ENCODE data around the gene CCDC78. TPM values are rescaled to one million over a fixed set of nuclear protein-coding genes. Genes with fewer than 3 reads are reported as not detected.

Gene CCDC78
- total RNA-seq, 2 experiments from 2014 or later: 1.2 to 2.7 TPM

GRCh38 chr16:698911-699671 is 27.2 kb downstream of the CCDC78 start:
- peaks cover 20% of the 10 kb centered on the region for H3K27me3 Mint-ChIP-seq
- CTCF ChIA-PET: no interaction called here
- TF ChIP-seq CTCF (IDR thresholded peaks at IDR 0.05): no peak
- Histone ChIP-seq H3K36me3 (ENCODE audit: insufficient read depth, low read length) (no peaks in the 10 kb centered on the region), H3K4me1 (ENCODE audit: insufficient read depth, low read length) (peaks cover 69% of the 10 kb centered on the region), H3K4me3 (ENCODE audit: low read length) (no peak overlapping the region), H3K9me3 (ENCODE audit: control insufficient read depth in 1 of 2, insufficient read depth in 1 of 2, low read length in 2 of 2) (peaks cover 0 to 40% of the 10 kb centered on the region in 2 experiments), H3K27me3 (ENCODE audit: control insufficient read depth in 1 of 2, insufficient read depth in 2 of 2, low read length in 2 of 2) (peaks cover 31 to 34% of the 10 kb centered on the region in 2 experiments), H3K27ac (ENCODE audit: low read depth in 1 of 2, low read length in 2 of 2) (no peak overlapping the region)
- intact Hi-C loops (cut with DNase I, micrococcal nuclease): loop anchor here in 1 of 2 experiments (10.0 kb wide), 2 partner anchors 716 to 1266 kb away; partner anchors contain the start of genes RNF151, RPS2 and UNKL
- H3K36me3 Mint-ChIP-seq (ENCODE audit: low read depth): no peaks in the 10 kb centered on the region
- DNase-seq (peak in 1 of 14 experiments; percentile 74), ATAC-seq (ENCODE audit: poor library complexity) (no peak)
- no peak overlapping the region for H3K27ac Mint-ChIP-seq
- peak overlapping the region; percentile 62 for H3K4me3 Mint-ChIP-seq
- no peaks in the 10 kb centered on the region for H3K9me3 Mint-ChIP-seq
- H3K4me1 Mint-ChIP-seq (ENCODE audit: low read depth): peaks cover 7% of the 10 kb centered on the region
- POLR2A ChIA-PET: interaction anchor here (1.4 kb wide), 1 partner anchor 16 kb away, joined by 3 read pairs; the partner anchor contains the start of gene METRN

DNA sequence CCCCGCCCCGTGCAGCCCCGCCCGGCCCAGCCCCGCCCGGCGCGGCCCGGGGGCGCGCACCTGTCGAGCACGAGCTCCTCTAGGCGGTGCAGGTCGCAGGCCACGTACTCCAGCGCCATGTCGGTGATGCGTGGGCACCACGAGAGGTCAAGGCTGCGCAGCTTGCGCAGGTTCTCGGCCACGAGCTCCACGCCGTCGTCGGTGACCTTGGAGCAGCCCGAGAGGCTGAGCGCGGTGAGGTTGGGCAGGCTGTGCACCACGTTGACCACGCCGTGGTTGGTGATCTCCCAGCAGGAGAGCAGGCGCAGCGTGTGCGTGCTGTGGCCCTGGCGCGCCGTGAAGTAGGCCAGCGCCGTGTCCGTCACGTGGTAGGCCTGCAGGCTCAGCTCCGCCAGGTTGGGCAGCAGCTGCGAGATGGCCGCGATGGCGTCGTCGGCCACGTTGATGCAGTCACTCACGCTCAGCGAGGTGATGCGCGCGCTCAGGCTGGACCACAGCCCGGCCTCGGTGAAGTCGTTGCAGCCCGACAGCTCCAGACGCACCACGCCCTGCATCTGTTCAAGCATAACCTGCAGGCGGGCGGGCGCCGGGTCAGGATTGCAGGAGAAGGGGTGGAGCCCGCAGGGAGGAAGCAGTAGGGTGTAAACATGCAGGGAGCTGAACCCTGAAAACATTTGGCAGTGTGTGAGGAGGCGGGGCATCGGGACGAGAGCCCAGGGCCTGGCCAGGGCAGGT is 30.7 kb downstream of the CCDC78 start:
- no peak for TF ChIP-seq CTCF (IDR thresholded peaks at IDR 0.05)
- H3K27ac ChIP-seq (ENCODE audit: low read depth in 1 of 2, low read length in 2 of 2): no peak overlapping the region
- POLR2A ChIA-PET: interaction anchor here (0.5 to 4.1 kb wide), 30 partner anchors 8 to 1452 kb away, joined by 3 to 55 read pairs (median 6); partner anchors contain the start of genes ANTKMT, CAPN15, CCDC78 and CHTF18
- peak overlapping the region; percentile 72 for H3K27ac Mint-ChIP-seq
- H3K27me3 ChIP-seq (ENCODE audit: control insufficient read depth in 1 of 2, insufficient read depth in 2 of 2, low read length in 2 of 2): peaks cover 0 to 2% of the 10 kb centered on the region in 2 experiments
- CTCF ChIA-PET: interaction anchor here (1.2 to 2.0 kb wide), 3 partner anchors 28 to 59 kb away, joined by 4 to 8 read pairs (median 6); partner anchors contain the start of genes CIAO3 and RHOT2
- no peaks in the 10 kb centered on the region for H3K27me3 Mint-ChIP-seq
- H3K4me1 ChIP-seq (ENCODE audit: insufficient read depth, low read length): peaks cover 59% of the 10 kb centered on the region
- H3K4me3 Mint-ChIP-seq: peak overlapping the region; percentile 80
- H3K36me3 Mint-ChIP-seq (ENCODE audit: low read depth): no peaks in the 10 kb centered on the region
- no peaks in the 10 kb centered on the region for H3K36me3 ChIP-seq (ENCODE audit: insufficient read depth, low read length)
- peaks cover 0 to 14% of the 10 kb centered on the region in 2 experiments for H3K9me3 ChIP-seq (ENCODE audit: control insufficient read depth in 1 of 2, insufficient read depth in 1 of 2, low read length in 2 of 2)
- peaks cover 11% of the 10 kb centered on the region for H3K4me1 Mint-ChIP-seq (ENCODE audit: low read depth)
- DNase-seq (peak; percentile 40 to 86 (median 73)), ATAC-seq (ENCODE audit: poor library complexity) (peak; percentile 73)
- H3K9me3 Mint-ChIP-seq: no peaks in the 10 kb centered on the region
- peak overlapping the region; percentile 69 for H3K4me3 ChIP-seq (ENCODE audit: low read length)
- intact Hi-C loops (cut with DNase I, micrococcal nuclease): loop anchor here in 1 of 2 experiments (10.0 kb wide), 2 partner anchors 719 to 1269 kb away; partner anchors contain the start of genes RNF151, RPS2 and UNKL

DNA sequence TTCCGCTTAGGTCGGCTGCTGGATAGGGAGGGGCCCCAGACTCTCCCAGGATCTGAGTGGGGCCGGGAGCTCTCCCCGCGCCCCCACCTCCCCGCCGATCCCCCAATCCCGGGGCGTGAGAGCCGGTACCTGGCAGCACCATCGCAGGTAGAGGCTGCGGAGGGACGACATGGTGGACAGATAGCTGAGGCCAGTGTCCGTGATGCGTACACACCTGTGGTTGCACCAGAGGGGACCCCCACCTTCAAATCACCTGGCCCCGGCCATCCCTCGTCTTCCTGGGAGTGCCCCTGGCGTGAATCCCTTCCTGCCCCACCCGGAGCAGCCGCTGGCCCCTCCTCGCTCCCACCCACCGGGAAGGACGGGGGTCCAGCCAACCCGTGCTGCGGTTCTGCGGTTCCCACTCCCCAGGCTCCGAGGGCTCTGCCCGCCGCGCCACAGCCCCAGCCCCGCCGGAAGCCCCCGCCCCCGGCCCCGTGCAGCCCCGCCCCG is 31.3 kb downstream of the CCDC78 start:
- peak in 1 of 14 experiments; percentile 57 for DNase-seq
- Mint-ChIP-seq H3K36me3 (ENCODE audit: low read depth) (peaks cover 5% of the 10 kb centered on the region), H3K9me3 (no peaks in the 10 kb centered on the region), H3K4me1 (ENCODE audit: low read depth) (peaks cover 16% of the 10 kb centered on the region), H3K27me3 (no peaks in the 10 kb centered on the region), H3K4me3 (peak overlapping the region; percentile 20), H3K27ac (no peak overlapping the region)
- TF ChIP-seq CTCF (IDR thresholded peaks at IDR 0.05): no peak
- Histone ChIP-seq H3K9me3 (ENCODE audit: control insufficient read depth in 1 of 2, insufficient read depth in 1 of 2, low read length in 2 of 2) (peaks cover 0 to 9% of the 10 kb centered on the region in 2 experiments), H3K27ac (ENCODE audit: low read depth in 1 of 2, low read length in 2 of 2) (no peak overlapping the region), H3K4me1 (ENCODE audit: insufficient read depth, low read length) (peaks cover 58% of the 10 kb centered on the region), H3K36me3 (ENCODE audit: insufficient read depth, low read length) (no peaks in the 10 kb centered on the region), H3K4me3 (ENCODE audit: low read length) (peak overlapping the region; percentile 69), H3K27me3 (ENCODE audit: control insufficient read depth in 1 of 2, insufficient read depth in 2 of 2, low read length in 2 of 2) (peaks cover 0 to 2% of the 10 kb centered on the region in 2 experiments)
- POLR2A ChIA-PET: interaction anchor here (0.6 to 4.1 kb wide), 25 partner anchors 9 to 1452 kb away, joined by 3 to 55 read pairs (median 7); partner anchors contain the start of genes ANTKMT, CAPN15, CCDC78 and CHTF18
- intact Hi-C loops (cut with DNase I, micrococcal nuclease): loop anchor here in 1 of 2 experiments (10.0 kb wide), 2 partner anchors 720 to 1270 kb away; partner anchors contain the start of genes RNF151, RPS2 and UNKL
- ATAC-seq (ENCODE audit: poor library complexity): no peak
- CTCF ChIA-PET: interaction anchor here (1.2 to 2.0 kb wide), 3 partner anchors 27 to 58 kb away, joined by 4 to 8 read pairs (median 6); partner anchors contain the start of genes CIAO3 and RHOT2
